Ovary (tissue), 3 donors: Measurements from ENCODE around the gene SLC36A4.

Source experiments
- EP300 ChIP-seq: sonication (generic); formaldehyde crosslinking; IDR thresholded peaks from one replicate; pipeline ENCODE4 v1.6.1; 2017; ENCODE audit warnings: antibody characterized with exemption
- TF ChIP-seq, protein P1 (sequence below), 3 donors: fragments of 450-650 bp in 2 of 3; fragments of 200-600 bp in 1 of 3; IDR thresholded peaks; one replicate each; pipeline versions ENCODE4 v1.5.1 to v1.8.0; 2016 to 2022; ENCODE audit warnings: antibody characterized with exemption in 3 of 3, mild to moderate bottlenecking in 1 of 3
- donor health status: DM: no; HTN: no; CAD: no.

DNA sequence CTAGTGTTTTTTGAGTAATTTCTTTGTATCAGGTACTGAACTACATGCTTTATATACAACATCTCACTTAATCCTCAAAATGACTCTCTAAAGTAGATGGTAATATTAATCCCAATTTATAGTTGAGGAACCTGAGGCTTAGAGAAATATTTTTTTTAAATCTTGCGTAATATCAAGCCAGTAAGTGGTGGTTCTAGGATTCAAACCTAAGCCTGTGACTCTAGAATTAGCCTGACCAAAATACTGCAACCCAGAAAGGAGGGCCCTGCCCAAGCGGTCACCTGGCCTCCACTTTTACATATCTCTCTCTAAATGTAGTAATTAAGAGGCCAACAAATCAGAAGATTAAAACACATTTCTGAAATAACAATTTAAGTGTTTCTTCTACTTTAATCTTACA lies 28.6 kb downstream of the SLC36A4 start:
- TF ChIP-seq, protein P1, sequence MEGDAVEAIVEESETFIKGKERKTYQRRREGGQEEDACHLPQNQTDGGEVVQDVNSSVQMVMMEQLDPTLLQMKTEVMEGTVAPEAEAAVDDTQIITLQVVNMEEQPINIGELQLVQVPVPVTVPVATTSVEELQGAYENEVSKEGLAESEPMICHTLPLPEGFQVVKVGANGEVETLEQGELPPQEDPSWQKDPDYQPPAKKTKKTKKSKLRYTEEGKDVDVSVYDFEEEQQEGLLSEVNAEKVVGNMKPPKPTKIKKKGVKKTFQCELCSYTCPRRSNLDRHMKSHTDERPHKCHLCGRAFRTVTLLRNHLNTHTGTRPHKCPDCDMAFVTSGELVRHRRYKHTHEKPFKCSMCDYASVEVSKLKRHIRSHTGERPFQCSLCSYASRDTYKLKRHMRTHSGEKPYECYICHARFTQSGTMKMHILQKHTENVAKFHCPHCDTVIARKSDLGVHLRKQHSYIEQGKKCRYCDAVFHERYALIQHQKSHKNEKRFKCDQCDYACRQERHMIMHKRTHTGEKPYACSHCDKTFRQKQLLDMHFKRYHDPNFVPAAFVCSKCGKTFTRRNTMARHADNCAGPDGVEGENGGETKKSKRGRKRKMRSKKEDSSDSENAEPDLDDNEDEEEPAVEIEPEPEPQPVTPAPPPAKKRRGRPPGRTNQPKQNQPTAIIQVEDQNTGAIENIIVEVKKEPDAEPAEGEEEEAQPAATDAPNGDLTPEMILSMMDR (IDR thresholded peaks at IDR 0.05), result no peak
- TF ChIP-seq EP300, result no peak
